NT2/D1 (cell line): Measurements from ENCODE around the gene CMTM4.

Experiments
- DNase-seq: peaks from one replicate; pipeline ENCODE4 v3.0.0-alpha.2; 2011; ENCODE audit warnings: low read depth, low spot score
- H3K27me3 ChIP-seq: 2 replicates; pipeline ENCODE4 v1.6.0; 2011; ENCODE audit warnings: mild to moderate bottlenecking; ENCODE audit not compliant: insufficient read length, insufficient read depth
- H3K36me3 ChIP-seq: 2 replicates; pipeline ENCODE4 v1.6.1; 2011; ENCODE audit warnings: mild to moderate bottlenecking, low read length, mixed read lengths; ENCODE audit not compliant: insufficient read depth, insufficient read length
- H3K4me1 ChIP-seq: 2 replicates; pipeline ENCODE4 v1.5.1; 2011; ENCODE audit not compliant: insufficient read depth, insufficient read length
- H3K4me3 ChIP-seq: 2 replicates; pipeline ENCODE4 v1.5.1; 2011; ENCODE audit warnings: low read depth; ENCODE audit not compliant: insufficient read length
- H3K9ac ChIP-seq: 2 replicates; pipeline ENCODE4 v1.6.0; 2011; ENCODE audit warnings: low read depth; ENCODE audit not compliant: insufficient read length
- H3K9me3 ChIP-seq: 2 replicates; pipeline ENCODE4 v1.5.1; 2011; ENCODE audit warnings: mild to moderate bottlenecking, low read length; ENCODE audit not compliant: insufficient read depth
- SUZ12 ChIP-seq: IDR thresholded peaks from 2 replicates; pipeline ENCODE4 v1.6.1; 2011; ENCODE audit not compliant: insufficient read length, insufficient read depth; ENCODE audit errors: extremely low read depth
- YY1 ChIP-seq: IDR thresholded peaks from 2 replicates; pipeline ENCODE4 v1.6.1; 2011; ENCODE audit not compliant: insufficient read length, insufficient read depth
- ZNF274 ChIP-seq: IDR thresholded peaks from 2 replicates; pipeline ENCODE4 v1.6.1; 2011; ENCODE audit warnings: mild to moderate bottlenecking, low read depth, low read length

Gene CMTM4

GRCh38 chr16:66649636-66650205 is 46.8 kb downstream of the CMTM4 start:
- no peak overlapping the region for H3K9ac ChIP-seq
- no peak for TF ChIP-seq YY1
- no peak for TF ChIP-seq ZNF274
- no peak for TF ChIP-seq SUZ12
- no peak for DNase-seq

GRCh38 chr16:66649167-66649566 is 47.4 kb downstream of the CMTM4 start:
- Histone ChIP-seq H3K4me3 (no peak overlapping the region), H3K9me3 (no peaks in the 10 kb centered on the region), H3K9ac (no peak overlapping the region), H3K27me3 (no peaks in the 10 kb centered on the region), H3K4me1 (no peaks in the 10 kb centered on the region), H3K36me3 (no peaks in the 10 kb centered on the region)
- TF ChIP-seq ZNF274 (no peak), YY1 (no peak), SUZ12 (no peak)
- no peak for DNase-seq

More at GRCh38 chr16:66649636-66650205, 46.8 kb downstream of the CMTM4 start:
- Histone ChIP-seq H3K27me3 (no peaks in the 10 kb centered on the region), H3K4me1 (no peaks in the 10 kb centered on the region), H3K4me3 (no peak overlapping the region), H3K9me3 (no peaks in the 10 kb centered on the region), H3K36me3 (no peaks in the 10 kb centered on the region)

GRCh38 chr16:66647866-66648265 is 48.7 kb downstream of the CMTM4 start:
- Histone ChIP-seq H3K9me3 (no peaks in the 10 kb centered on the region), H3K4me1 (no peaks in the 10 kb centered on the region), H3K4me3 (no peak overlapping the region), H3K9ac (no peak overlapping the region), H3K27me3 (no peaks in the 10 kb centered on the region), H3K36me3 (no peaks in the 10 kb centered on the region)
- no peak for DNase-seq
- no peak for TF ChIP-seq SUZ12
- no peak for TF ChIP-seq YY1
- TF ChIP-seq ZNF274, result no peak

GRCh38 chr16:66641387-66641786 is 55.2 kb downstream of the CMTM4 start:
- Histone ChIP-seq H3K4me3 (no peak overlapping the region), H3K9me3 (no peaks in the 10 kb centered on the region), H3K27me3 (no peaks in the 10 kb centered on the region), H3K4me1 (no peaks in the 10 kb centered on the region), H3K9ac (no peak overlapping the region), H3K36me3 (peaks cover 3% of the 10 kb centered on the region)
- DNase-seq, result no peak
- TF ChIP-seq SUZ12 (no peak), YY1 (no peak)

- no peaks in the 10 kb centered on the region for H3K9me3 ChIP-seq
- H3K36me3 ChIP-seq, result peaks cover 5% of the 10 kb centered on the region
- H3K4me3 ChIP-seq, result no peak overlapping the region
- H3K9ac ChIP-seq, result no peak overlapping the region
- TF ChIP-seq YY1, result no peak
- TF ChIP-seq ZNF274, result no peak
- no peak for TF ChIP-seq SUZ12
- no peaks in the 10 kb centered on the region for H3K27me3 ChIP-seq
- DNase-seq, result no peak
- H3K4me1 ChIP-seq, result no peaks in the 10 kb centered on the region
Measured at GRCh38 chr16:66640724-66641314, 55.7 kb downstream of the CMTM4 start.

GRCh38 chr16:66639091-66639885 is 57.3 kb downstream of the CMTM4 start:
- no peaks in the 10 kb centered on the region for H3K4me1 ChIP-seq
- no peak for DNase-seq
- no peak overlapping the region for H3K9ac ChIP-seq
- H3K36me3 ChIP-seq, result peaks cover 16% of the 10 kb centered on the region
- TF ChIP-seq SUZ12, result no peak
- TF ChIP-seq ZNF274, result no peak
- no peak for TF ChIP-seq YY1
- no peaks in the 10 kb centered on the region for H3K27me3 ChIP-seq
- no peak overlapping the region for H3K4me3 ChIP-seq
- H3K9me3 ChIP-seq, result no peaks in the 10 kb centered on the region

GRCh38 chr16:66637806-66638205 is 58.7 kb downstream of the CMTM4 start:
- no peak for TF ChIP-seq ZNF274
- TF ChIP-seq YY1, result no peak
- no peak for TF ChIP-seq SUZ12
- H3K9me3 ChIP-seq, result no peaks in the 10 kb centered on the region
- H3K9ac ChIP-seq, result no peak overlapping the region
- no peak for DNase-seq
- H3K4me1 ChIP-seq, result no peaks in the 10 kb centered on the region
- peaks cover 20% of the 10 kb centered on the region for H3K36me3 ChIP-seq
- H3K4me3 ChIP-seq, result no peak overlapping the region
- no peaks in the 10 kb centered on the region for H3K27me3 ChIP-seq
